Smooth muscle cell (in vitro differentiated cells): ENCODE results near the gene C15orf61. TPM values are rescaled to one million over a fixed set of nuclear protein-coding genes. Genes with fewer than 3 reads are reported as not detected.

Experiments used
- DNase-seq: peaks from one replicate; lab custom pipeline; 2025; ENCODE audit not compliant: unreplicated experiment; lab: John Stamatoyannopoulos, UW
- H2AFZ ChIP-seq: fragments of 200-600 bp; sonication (generic); 2 replicates; pipeline ENCODE4 v1.6.0; 2016; ENCODE audit warnings: antibody characterized with exemption, low read depth, mild to moderate bottlenecking
- H3F3A ChIP-seq: fragments of 200-600 bp; sonication (generic); 2 replicates; pipeline ENCODE4 v1.6.0; 2017; ENCODE audit warnings: antibody characterized with exemption, low read depth
- H3K27ac ChIP-seq: fragments of 200-600 bp; sonication (generic); 2 replicates; pipeline ENCODE4 v1.5.1; 2016; ENCODE audit warnings: low read depth, mild to moderate bottlenecking
- H3K27me3 ChIP-seq: fragments of 200-600 bp; sonication (generic); 2 replicates; pipeline ENCODE4 v1.6.1; 2016; ENCODE audit warnings: low read depth, mild to moderate bottlenecking
- H3K36me3 ChIP-seq: fragments of 200-600 bp; sonication (generic); 2 replicates; pipeline ENCODE4 v1.5.1; 2016; ENCODE audit warnings: low read depth
- H3K4me1 ChIP-seq: fragments of 200-600 bp; sonication (generic); 2 replicates; pipeline ENCODE4 v1.5.1; 2016; ENCODE audit warnings: low read depth
- H3K4me2 ChIP-seq: fragments of 200-600 bp; sonication (generic); 2 replicates; pipeline ENCODE4 v1.6.0; 2016; ENCODE audit warnings: mild to moderate bottlenecking
- H3K4me3 ChIP-seq: fragments of 200-600 bp; sonication (generic); 2 replicates; pipeline ENCODE4 v1.5.1; 2016; ENCODE audit warnings: mild to moderate bottlenecking
- H3K79me2 ChIP-seq: fragments of 200-600 bp; sonication (generic); 2 replicates; pipeline ENCODE4 v1.6.0; 2016; ENCODE audit warnings: low read depth, mild to moderate bottlenecking
- H3K9ac ChIP-seq: fragments of 200-600 bp; sonication (generic); 2 replicates; pipeline ENCODE4 v1.6.0; 2016; ENCODE audit warnings: low read depth
- H3K9me3 ChIP-seq: fragments of 200-600 bp; sonication (generic); replicated peaks from 2 replicates; pipeline ENCODE4 v1.5.1; 2016; ENCODE audit warnings: low read depth
- H4K20me1 ChIP-seq: fragments of 200-600 bp; sonication (generic); 2 replicates; pipeline ENCODE4 v1.6.0; 2016; ENCODE audit warnings: low read depth
- CTCF ChIP-seq: fragments of 200-600 bp; sonication (generic); IDR thresholded peaks from 2 replicates; pipeline ENCODE4 v1.5.1; 2017; ENCODE audit warnings: borderline replicate concordance, mild to moderate bottlenecking, antibody characterized with exemption; ENCODE audit not compliant: insufficient read depth, poor library complexity, severe bottlenecking
- WGBS: methylation state at CpG from one replicate; pipeline ENCODE4 v1.1.7; 2016; ENCODE audit warnings: low lambda C conversion rate; 5-methylcytosine and 5-hydroxymethylcytosine counted together
- polyA plus RNA-seq: library from polyadenylated mRNA; unstranded; fragments of >200 nt; fragmentation: Nextera tagmentation; extraction: Ambion mirVana; gene quantifications from 2 replicates; pipeline ENCODE4 v1.2.1, GENCODE V29; 2016
- total RNA-seq: library from RNA; depleted of rRNA; stranded (reverse); fragments of >200 nt; gene quantifications from 2 replicates; pipeline ENCODE4 v1.2.3, GENCODE V29; 2014

The C15orf61 gene
- total and polyA plus RNA-seq, 2 experiments from 2014 or later = 5.6 to 8.0 TPM

GRCh38 chr15:67549736-67550135 lies 28.8 kb downstream of the C15orf61 start:
- Histone ChIP-seq H3K27me3 (no peaks in the 10 kb centered on the region), H3K27ac (no peak overlapping the region), H3K9me3 (no peaks in the 10 kb centered on the region), H3F3A (no peaks in the 10 kb centered on the region), H3K4me1 (peaks cover 18% of the 10 kb centered on the region), H3K9ac (no peak overlapping the region), H3K79me2 (no peaks in the 10 kb centered on the region), H3K4me2 (no peak overlapping the region), H4K20me1 (peaks cover 8% of the 10 kb centered on the region), H3K36me3 (no peaks in the 10 kb centered on the region), H3K4me3 (no peak overlapping the region), H2AFZ (no peak overlapping the region)
- 64% methylated on average over 3 of the region's 3 CpGs for WGBS
- no peak for DNase-seq
- TF ChIP-seq CTCF = no peak

DNA sequence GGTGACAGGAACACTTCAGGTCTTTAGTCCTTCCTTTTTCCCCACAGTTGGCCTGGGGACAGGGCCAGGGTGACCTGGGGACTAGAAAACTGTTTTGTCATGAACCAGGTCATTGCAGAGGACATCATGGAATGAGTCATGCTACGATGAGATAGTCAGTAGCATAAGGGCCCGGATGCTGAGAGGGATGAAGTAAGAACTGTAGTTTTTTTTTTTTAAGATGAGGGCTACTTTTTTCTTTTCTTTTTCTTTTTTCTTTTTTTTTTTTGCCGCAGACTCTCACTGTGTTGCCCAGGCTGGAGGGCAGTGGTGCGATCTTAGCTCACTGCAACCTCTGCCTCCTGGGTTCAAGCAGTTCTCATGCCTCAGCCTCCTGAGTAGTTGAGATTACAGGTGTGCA lies 29.6 kb downstream of the C15orf61 start:
- no peaks in the 10 kb centered on the region for H3K9me3 ChIP-seq
- 68% methylated on average over 4 of the region's 4 CpGs for WGBS
- no peak overlapping the region for H3K4me2 ChIP-seq
- no peaks in the 10 kb centered on the region for H3K36me3 ChIP-seq
- no peak for TF ChIP-seq CTCF
- no peak for DNase-seq
- no peak overlapping the region for H3K27ac ChIP-seq
- H3K4me1 ChIP-seq = peaks cover 18% of the 10 kb centered on the region
- peaks cover 8% of the 10 kb centered on the region for H4K20me1 ChIP-seq
- H2AFZ ChIP-seq = no peak overlapping the region
- H3K9ac ChIP-seq = no peak overlapping the region
- no peak overlapping the region for H3K4me3 ChIP-seq
- H3F3A ChIP-seq = no peaks in the 10 kb centered on the region
- no peaks in the 10 kb centered on the region for H3K27me3 ChIP-seq
- H3K79me2 ChIP-seq = no peaks in the 10 kb centered on the region

GRCh38 chr15:67551207-67551743 lies 30.3 kb downstream of the C15orf61 start:
- H3F3A ChIP-seq = no peaks in the 10 kb centered on the region
- no peak for DNase-seq
- no peaks in the 10 kb centered on the region for H3K27me3 ChIP-seq
- H3K9me3 ChIP-seq = no peaks in the 10 kb centered on the region
- WGBS = 100% methylated on average over 1 of the region's 1 CpG
- H3K36me3 ChIP-seq = no peaks in the 10 kb centered on the region
- no peak for TF ChIP-seq CTCF
- H3K27ac ChIP-seq = no peak overlapping the region
- H3K4me3 ChIP-seq = no peak overlapping the region
- no peak overlapping the region for H2AFZ ChIP-seq
- no peaks in the 10 kb centered on the region for H3K79me2 ChIP-seq
- H3K4me2 ChIP-seq = no peak overlapping the region
- no peak overlapping the region for H3K9ac ChIP-seq
- peaks cover 18% of the 10 kb centered on the region for H3K4me1 ChIP-seq
- peaks cover 8% of the 10 kb centered on the region for H4K20me1 ChIP-seq

DNA sequence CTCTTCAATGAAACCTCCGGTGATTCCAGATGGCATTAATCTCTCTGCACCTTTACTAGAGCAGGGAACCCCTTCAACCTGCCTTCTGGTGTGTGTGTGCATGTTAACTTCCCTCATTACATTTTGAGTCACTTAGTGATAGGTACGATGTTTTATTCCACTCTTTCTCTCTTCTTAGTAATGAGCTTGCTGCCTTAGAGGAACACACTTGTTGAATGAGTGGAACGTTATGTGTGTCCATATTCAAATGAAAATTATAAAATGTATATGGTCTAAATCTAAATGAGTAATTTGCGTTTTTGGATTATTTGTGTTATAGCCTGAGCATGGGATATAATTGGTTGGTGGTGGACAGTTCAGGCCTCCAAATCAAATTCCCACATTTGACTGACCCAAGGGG lies 33.6 kb downstream of the C15orf61 start:
- no peaks in the 10 kb centered on the region for H3K79me2 ChIP-seq
- H3K4me1 ChIP-seq = peaks cover 3% of the 10 kb centered on the region
- no peak overlapping the region for H3K4me3 ChIP-seq
- DNase-seq = no peak
- 98% methylated on average over 4 of the region's 4 CpGs for WGBS
- no peak overlapping the region for H2AFZ ChIP-seq
- no peaks in the 10 kb centered on the region for H3K27me3 ChIP-seq
- no peak for TF ChIP-seq CTCF
- no peak overlapping the region for H3K27ac ChIP-seq
- peaks cover 4% of the 10 kb centered on the region for H4K20me1 ChIP-seq
- H3K9me3 ChIP-seq = peaks cover 7% of the 10 kb centered on the region
- H3K4me2 ChIP-seq = no peak overlapping the region
- no peaks in the 10 kb centered on the region for H3F3A ChIP-seq
- H3K36me3 ChIP-seq = peaks cover 9% of the 10 kb centered on the region
- no peak overlapping the region for H3K9ac ChIP-seq
